Transverse colon (tissue), 4 donors: Measurements from ENCODE around the gene TNFRSF8. TPM values are rescaled to one million over a fixed set of nuclear protein-coding genes. Genes with fewer than 3 reads are reported as not detected.

Experiments used
- DNase-seq: peaks from one replicate; pipeline ENCODE4 v3.0.0-alpha.2; 2019
- H3K27ac ChIP-seq, 4 donors: fragments of 200-600 bp; sonication (generic); 2 replicates each; pipeline ENCODE4 v1.5.1; 2016 to 2018; ENCODE audit warnings: inconsistent platforms in 4 of 4
- H3K27me3 ChIP-seq: fragments of 200-600 bp; sonication (generic); 2 replicates; pipeline ENCODE4 v1.5.1; 2017; ENCODE audit warnings: inconsistent platforms
- H3K36me3 ChIP-seq, 4 donors: fragments of 200-600 bp; sonication (generic); 2 replicates each; pipeline ENCODE4 v1.5.1; 2017 to 2019; ENCODE audit warnings: inconsistent platforms in 4 of 4
- H3K4me1 ChIP-seq, 4 donors: fragments of 200-600 bp; sonication (generic); 2 replicates each; pipeline ENCODE4 v1.5.1; 2017 to 2020; ENCODE audit warnings: inconsistent platforms in 4 of 4
- H3K4me3 ChIP-seq, 4 donors: fragments of 200-600 bp; sonication (generic); 1 replicate in 1 of 4; 2 replicates in 3 of 4; pipeline versions ENCODE4 v1.5.1 to v1.6.1; 2017 to 2019; ENCODE audit warnings: inconsistent platforms in 4 of 4
- H3K9me3 ChIP-seq, 2 donors: fragments of 200-600 bp; sonication (generic); 2 replicates each; pipeline ENCODE4 v1.5.1; 2017 to 2019; ENCODE audit warnings: inconsistent platforms in 2 of 2
- EP300 ChIP-seq: sonication (generic); formaldehyde crosslinking; IDR thresholded peaks from one replicate; pipeline ENCODE4 v1.6.1; 2017; ENCODE audit warnings: antibody characterized with exemption, low read depth
- POLR2A ChIP-seq: fragments of 450-650 bp; IDR thresholded peaks from one replicate; pipeline ENCODE4 v1.6.1; 2016; ENCODE audit warnings: antibody characterized with exemption, mild to moderate bottlenecking, moderate library complexity
- POLR2AphosphoS5 ChIP-seq, 3 donors: sonication (generic); formaldehyde crosslinking; IDR thresholded peaks; one replicate each; pipeline ENCODE4 v1.6.1; 2016; ENCODE audit warnings: antibody characterized with exemption in 3 of 3
- WGBS, 2 donors: methylation state at CpG; one replicate each; pipeline ENCODE4 v1.1.5; 2018; ENCODE audit warnings: low coverage in 1 of 2; 5-methylcytosine and 5-hydroxymethylcytosine counted together
- in situ Hi-C, 4 donors: fragments of 200-750 bp; cut with MboI; loops; one replicate each; pipeline versions ENCODE4 v1.15.0 to v1.15.1; 2017; ENCODE audit warnings: low sequenced_read_pairs in 3 of 4, low pct_ligation_motif_present in 1 of 4, low pct_unique_long_range_greater_than_20kb in 1 of 4
- intact Hi-C: fragments of 100-400 bp; cut with DNase I; formaldehyde crosslinking; loops from one replicate; pipeline ENCODE4 v1.15.1; 2023; ENCODE audit warnings: low total_unique reads
- total RNA-seq, 4 donors: library from RNA; depleted of rRNA; stranded (reverse); fragments of >200 nt; gene quantifications; one replicate each; pipeline ENCODE4 v1.1.0, GENCODE V29; 2016
- TF ChIP-seq, protein P1 (sequence below), 5 experiments: fragments of 200-600 bp in 3 of 5; fragments of 450-650 bp in 2 of 5; sonication (generic) in 3 of 5; IDR thresholded peaks; 1 replicate in 2 of 5; 2 replicates in 3 of 5; pipeline ENCODE4 v1.5.1; 2016 to 2017; ENCODE audit warnings: antibody characterized with exemption in 5 of 5, inconsistent platforms in 3 of 5, mild to moderate bottlenecking in 2 of 5, moderate library complexity in 1 of 5

The TNFRSF8 gene
- under 1 TPM in 1 of 4 donors, not detected in 3; 0.16 TPM for total RNA-seq

DNA sequence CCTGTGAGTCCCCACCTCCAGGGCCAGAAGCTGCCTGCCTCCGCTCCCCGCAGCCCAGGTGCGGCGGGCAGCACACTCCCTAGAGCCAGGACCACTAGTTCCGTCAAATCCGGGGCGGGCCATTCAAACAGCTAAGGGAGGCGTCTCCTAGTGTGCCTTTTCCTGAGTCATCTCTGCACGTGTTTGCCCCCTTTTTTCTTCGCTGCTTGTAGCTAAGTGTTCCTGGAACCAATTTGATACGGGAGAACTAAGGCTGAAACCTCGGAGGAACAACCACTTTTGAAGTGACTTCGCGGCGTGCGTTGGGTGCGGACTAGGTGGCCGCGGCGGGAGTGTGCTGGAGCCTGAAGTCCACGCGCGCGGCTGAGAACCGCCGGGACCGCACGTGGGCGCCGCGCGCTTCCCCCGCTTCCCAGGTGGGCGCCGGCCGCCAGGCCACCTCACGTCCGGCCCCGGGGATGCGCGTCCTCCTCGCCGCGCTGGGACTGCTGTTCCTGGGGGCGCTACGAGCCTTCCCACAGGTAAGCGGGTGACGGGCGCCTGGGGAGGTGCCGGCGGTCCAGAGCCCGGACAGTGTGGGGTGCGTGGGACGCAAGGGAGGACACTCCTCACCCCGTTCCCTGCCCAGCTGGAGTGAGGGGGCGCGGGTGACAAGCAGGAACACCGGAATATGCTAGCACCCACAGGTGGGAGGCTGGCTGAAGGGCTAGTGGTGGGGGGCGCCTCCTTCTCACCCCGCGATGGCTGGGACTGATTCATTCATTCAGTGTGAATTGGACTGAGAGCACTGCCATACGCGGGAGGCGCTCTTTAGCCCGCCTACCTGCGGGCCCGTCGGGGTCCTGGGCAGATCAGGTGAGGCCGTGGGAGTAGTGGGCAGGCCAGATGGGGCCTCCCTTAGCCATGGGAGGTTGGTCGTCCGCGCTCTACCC is at the start of gene TNFRSF8:
Gene TNFRSF8 (plus strand): TSS at position 163 of the 932 bp plus-strand sequence. CDS start 296 bp downstream, at position 459.
- Histone ChIP-seq H3K27ac (no peak within 1 kb of the TSS), H3K4me3 (peak within 1 kb of the TSS in 1 of 4 donors; percentile 5), H3K4me1 (peaks cover 0 to 8% (median 3%) of the 10 kb centered on the region in 4 donors), H3K36me3 (no peaks in the 10 kb centered on the region), H3K27me3 (peaks cover 80% of the 10 kb centered on the region), H3K9me3 (no peaks in the 10 kb centered on the region)
- intact Hi-C loops = no loop called here
- in situ Hi-C loops = no loop called here
- WGBS, 2 donors = 16% methylated on average over 32 of the region's 72 CpGs; no CpG with 5 or more reads in 1 of the 2 donors
- TF ChIP-seq EP300 = no peak
- TF ChIP-seq, protein P1, sequence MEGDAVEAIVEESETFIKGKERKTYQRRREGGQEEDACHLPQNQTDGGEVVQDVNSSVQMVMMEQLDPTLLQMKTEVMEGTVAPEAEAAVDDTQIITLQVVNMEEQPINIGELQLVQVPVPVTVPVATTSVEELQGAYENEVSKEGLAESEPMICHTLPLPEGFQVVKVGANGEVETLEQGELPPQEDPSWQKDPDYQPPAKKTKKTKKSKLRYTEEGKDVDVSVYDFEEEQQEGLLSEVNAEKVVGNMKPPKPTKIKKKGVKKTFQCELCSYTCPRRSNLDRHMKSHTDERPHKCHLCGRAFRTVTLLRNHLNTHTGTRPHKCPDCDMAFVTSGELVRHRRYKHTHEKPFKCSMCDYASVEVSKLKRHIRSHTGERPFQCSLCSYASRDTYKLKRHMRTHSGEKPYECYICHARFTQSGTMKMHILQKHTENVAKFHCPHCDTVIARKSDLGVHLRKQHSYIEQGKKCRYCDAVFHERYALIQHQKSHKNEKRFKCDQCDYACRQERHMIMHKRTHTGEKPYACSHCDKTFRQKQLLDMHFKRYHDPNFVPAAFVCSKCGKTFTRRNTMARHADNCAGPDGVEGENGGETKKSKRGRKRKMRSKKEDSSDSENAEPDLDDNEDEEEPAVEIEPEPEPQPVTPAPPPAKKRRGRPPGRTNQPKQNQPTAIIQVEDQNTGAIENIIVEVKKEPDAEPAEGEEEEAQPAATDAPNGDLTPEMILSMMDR (IDR thresholded peaks at IDR 0.05) = no peak
- no peak for DNase-seq

DNA sequence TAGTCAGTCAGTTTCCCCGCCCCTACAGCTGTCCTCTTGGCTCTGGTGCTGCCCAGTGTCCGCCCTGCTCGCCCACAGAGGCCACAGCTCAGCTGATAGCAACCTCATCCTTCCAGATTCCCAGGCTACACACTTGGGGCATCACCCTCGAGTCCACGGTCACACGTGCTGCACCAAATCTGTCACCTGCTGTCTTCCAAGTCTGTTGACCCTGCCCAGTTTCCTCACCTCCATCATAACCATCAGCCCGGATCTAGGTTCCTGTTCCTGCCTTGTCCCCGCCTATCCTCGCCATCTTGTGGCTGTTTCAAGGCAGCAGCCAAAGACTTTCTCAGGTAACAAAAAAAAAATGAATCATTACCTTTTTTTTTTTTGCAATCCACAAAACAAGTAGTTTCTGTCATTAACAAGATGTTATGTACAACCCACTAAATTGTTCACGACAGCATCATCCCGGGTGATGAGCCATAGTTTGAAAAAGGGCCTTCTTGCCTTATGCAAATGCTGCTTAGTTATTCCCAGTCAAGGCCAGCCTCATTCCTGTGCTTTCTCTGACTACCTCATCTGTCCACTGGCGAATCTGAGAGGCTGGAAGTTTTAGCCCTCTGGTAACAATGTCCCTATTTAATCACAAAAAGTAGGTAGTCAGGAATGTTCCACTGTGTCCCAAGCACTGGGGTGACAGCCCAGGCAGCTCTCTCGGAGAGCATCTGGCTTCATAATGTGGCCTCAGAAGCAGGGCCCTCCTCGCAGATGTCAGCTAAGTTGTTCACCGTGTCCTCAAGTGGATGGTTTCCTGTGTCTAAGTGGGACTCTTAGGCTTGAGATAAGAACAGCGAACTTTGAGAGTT is 48.7 kb upstream of the TNFRSF8 start:
- no peak for DNase-seq
- intact Hi-C loops (no loop called here), in situ Hi-C loops (no loop called here)
- Histone ChIP-seq H3K36me3 (peaks cover 0 to 26% (median 11%) of the 10 kb centered on the region in 4 donors), H3K4me1 (peaks cover 0 to 2% (median 0%) of the 10 kb centered on the region in 4 donors), H3K27ac (no peak overlapping the region), H3K4me3 (no peak overlapping the region), H3K9me3 (no peaks in the 10 kb centered on the region), H3K27me3 (no peaks in the 10 kb centered on the region)
- 70 to 78% methylated on average over 4 to 16 of the region's 16 CpGs for WGBS, 2 donors
- no peak for TF ChIP-seq EP300
- no peak for TF ChIP-seq POLR2AphosphoS5 (IDR thresholded peaks at IDR 0.05)
- TF ChIP-seq POLR2A = no peak

DNA sequence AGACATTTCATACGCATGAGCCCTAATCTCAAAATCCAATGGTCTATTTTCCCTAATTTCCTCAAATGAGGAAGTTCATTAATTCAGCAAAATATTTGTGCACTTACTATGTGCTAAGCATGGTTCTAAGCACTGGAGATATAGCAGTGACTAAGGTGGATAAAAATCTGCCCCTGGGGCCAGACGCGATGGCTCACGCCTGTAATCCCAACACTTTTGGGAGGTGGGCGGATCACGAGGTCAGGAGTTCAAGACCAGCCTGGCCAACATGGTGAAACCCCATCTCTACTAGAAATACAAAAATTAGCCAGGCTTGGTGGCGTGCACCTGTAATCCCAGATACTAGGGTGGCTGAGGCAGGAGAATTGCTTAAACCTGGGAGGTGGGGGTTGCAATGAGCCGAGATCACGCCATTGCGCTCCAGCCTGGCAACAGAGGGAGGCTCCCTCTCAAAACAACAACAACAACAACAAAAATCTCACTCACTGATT is 48.1 kb upstream of the TNFRSF8 start:
- WGBS, 2 donors = 78 to 97% methylated on average over 3 to 10 of the region's 10 CpGs
- no peak for DNase-seq
- no peak overlapping the region for H3K4me3 ChIP-seq
- TF ChIP-seq POLR2AphosphoS5 (IDR thresholded peaks at IDR 0.05) = no peak
- no peak for TF ChIP-seq POLR2A
- TF ChIP-seq, protein P1 (IDR thresholded peaks at IDR 0.05) = no peak
- no peak for TF ChIP-seq EP300
- H3K36me3 ChIP-seq = peaks cover 0 to 20% (median 8%) of the 10 kb centered on the region in 4 donors
- no peaks in the 10 kb centered on the region for H3K9me3 ChIP-seq
- no peak overlapping the region for H3K27ac ChIP-seq
- in situ Hi-C loops (no loop called here), intact Hi-C loops (no loop called here)
- no peaks in the 10 kb centered on the region for H3K27me3 ChIP-seq
- peaks cover 0 to 6% (median 4%) of the 10 kb centered on the region in 4 donors for H3K4me1 ChIP-seq

DNA sequence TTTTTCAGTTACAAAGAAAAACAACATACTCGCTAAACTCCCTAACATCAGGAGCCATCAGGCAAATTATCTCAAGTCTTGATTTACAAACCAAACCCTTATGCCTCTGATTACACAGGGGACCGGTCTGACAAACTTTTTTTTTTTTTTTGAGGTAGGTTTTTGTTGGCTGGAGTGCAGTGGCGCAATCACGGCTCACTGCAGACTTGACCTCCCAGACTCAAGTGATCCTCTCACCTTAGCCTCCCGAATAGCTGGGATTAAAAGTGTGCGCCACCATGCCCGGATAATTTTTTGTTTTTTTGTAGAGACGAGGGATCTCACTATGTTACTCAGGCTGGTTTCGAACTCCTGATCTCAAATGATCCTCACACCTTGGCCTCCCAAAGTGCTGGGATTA is 47.6 kb upstream of the TNFRSF8 start:
- Histone ChIP-seq H3K27ac (no peak overlapping the region), H3K4me3 (no peak overlapping the region), H3K27me3 (no peaks in the 10 kb centered on the region), H3K36me3 (peaks cover 0 to 16% (median 6%) of the 10 kb centered on the region in 4 donors), H3K4me1 (peaks cover 0 to 11% (median 8%) of the 10 kb centered on the region in 4 donors), H3K9me3 (no peaks in the 10 kb centered on the region)
- intact Hi-C loops (no loop called here), in situ Hi-C loops (no loop called here)
- WGBS, 2 donors = 95 to 96% methylated on average over 4 to 9 of the region's 9 CpGs
- no peak for DNase-seq
- TF ChIP-seq EP300 (no peak), POLR2A (no peak), POLR2AphosphoS5 (IDR thresholded peaks at IDR 0.05) (no peak)
- TF ChIP-seq, protein P1 (IDR thresholded peaks at IDR 0.05) = no peak
